Body of pancreas (tissue), 4 donors: ENCODE measurements around the gene FIBIN. TPM values are rescaled to one million over a fixed set of nuclear protein-coding genes. Genes with fewer than 3 reads are reported as not detected.
A peak's percentile ranks its signal among the peaks of the same experiment; 100 is the strongest.

Experiments
- ATAC-seq: fragments of 150-250 bp; one replicate; pipeline ENCODE4 v1.9.1; 2016
- DNase-seq, 4 donors: peaks; one replicate each; pipeline ENCODE4 v3.0.0-alpha.2; 2019
- H3K27ac ChIP-seq, 4 donors: fragments of 200-600 bp; sonication (generic); 1 replicate in 3 of 4; 2 replicates in 1 of 4; pipeline versions ENCODE4 v1.5.1 to v1.6.1; 2016 to 2019; ENCODE audit warnings: mild to moderate bottlenecking in 1 of 4, mixed read lengths in 1 of 4, moderate library complexity in 1 of 4
- H3K27me3 ChIP-seq, 2 donors: fragments of 200-600 bp; sonication (generic); one replicate each; pipeline ENCODE4 v1.6.0; 2016; ENCODE audit warnings: mild to moderate bottlenecking in 1 of 2
- H3K36me3 ChIP-seq, 2 donors: fragments of 200-600 bp; sonication (generic); replicated peaks in 1 of 2; 2 replicates each; pipeline ENCODE4 v1.5.1; 2016; ENCODE audit warnings: low read depth in 2 of 2; ENCODE audit not compliant: insufficient read depth in 1 of 2
- H3K4me1 ChIP-seq: fragments of 200-600 bp; sonication (generic); one replicate; pipeline ENCODE4 v1.6.0; 2016
- H3K4me3 ChIP-seq, 2 donors: fragments of 200-600 bp; sonication (generic); 1 replicate in 1 of 2; 2 replicates in 1 of 2; pipeline ENCODE4 v1.5.1; 2016 to 2019
- H3K9me3 ChIP-seq, 3 donors: fragments of 200-600 bp; sonication (generic); 1 replicate in 2 of 3; 2 replicates in 1 of 3; pipeline ENCODE4 v1.5.1; 2016
- POLR2A ChIP-seq, 3 donors: fragments of 450-650 bp; IDR thresholded peaks; one replicate each; pipeline ENCODE4 v1.6.1; 2016; ENCODE audit warnings: antibody characterized with exemption in 3 of 3, mild to moderate bottlenecking in 2 of 3
- WGBS, 2 donors: methylation state at CpG; one replicate each; pipeline ENCODE4 v1.1.5; 2017; 5-methylcytosine and 5-hydroxymethylcytosine counted together
- intact Hi-C: fragments of 100-400 bp; cut with DNase I; formaldehyde crosslinking; loops from one replicate; pipeline ENCODE4 v1.15.1; 2023
- total RNA-seq, 2 donors: library from RNA; depleted of rRNA; stranded (reverse); fragments of >200 nt; gene quantifications; one replicate each; pipeline ENCODE4 v1.1.0, GENCODE V29; 2016
- TF ChIP-seq, protein P1 (sequence below), 7 experiments: fragments of 450-650 bp in 4 of 7; fragments of 200-600 bp in 3 of 7; sonication (generic) in 3 of 7; IDR thresholded peaks; one replicate each; pipeline ENCODE4 v1.5.1; 2016 to 2019; ENCODE audit warnings: antibody characterized with exemption in 7 of 7

Gene FIBIN
- total RNA-seq, 2 donors from 2014 or later: 9.6 to 10.5 TPM

DNA sequence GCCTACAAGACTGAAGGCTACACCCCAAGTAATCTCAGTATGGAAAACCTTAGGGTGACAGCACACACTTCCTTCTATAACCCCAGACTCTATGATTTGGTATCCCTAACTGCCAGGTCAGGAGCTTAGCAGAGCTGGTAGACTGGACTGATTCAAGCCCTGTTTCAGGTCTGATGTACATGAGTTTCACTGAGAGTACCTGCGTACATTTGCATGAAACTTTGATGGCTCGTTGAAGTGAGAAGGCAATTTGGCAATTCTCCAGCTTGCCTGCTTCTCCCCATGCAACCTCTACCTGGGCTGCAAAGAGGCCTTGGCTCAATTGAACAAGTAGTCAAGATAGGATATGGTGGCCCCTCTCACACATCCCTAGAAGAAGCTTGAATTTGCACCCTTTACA, 10.2 kb downstream of the FIBIN start:
- no peak overlapping the region for H3K27ac ChIP-seq
- WGBS, 2 donors: 85 to 92% methylated on average over 2 of the region's 2 CpGs
- no peaks in the 10 kb centered on the region for H3K9me3 ChIP-seq
- ATAC-seq: no peak
- DNase-seq: no peak
- H3K4me3 ChIP-seq: no peak overlapping the region
- H3K4me1 ChIP-seq: no peaks in the 10 kb centered on the region
- TF ChIP-seq, protein P1, sequence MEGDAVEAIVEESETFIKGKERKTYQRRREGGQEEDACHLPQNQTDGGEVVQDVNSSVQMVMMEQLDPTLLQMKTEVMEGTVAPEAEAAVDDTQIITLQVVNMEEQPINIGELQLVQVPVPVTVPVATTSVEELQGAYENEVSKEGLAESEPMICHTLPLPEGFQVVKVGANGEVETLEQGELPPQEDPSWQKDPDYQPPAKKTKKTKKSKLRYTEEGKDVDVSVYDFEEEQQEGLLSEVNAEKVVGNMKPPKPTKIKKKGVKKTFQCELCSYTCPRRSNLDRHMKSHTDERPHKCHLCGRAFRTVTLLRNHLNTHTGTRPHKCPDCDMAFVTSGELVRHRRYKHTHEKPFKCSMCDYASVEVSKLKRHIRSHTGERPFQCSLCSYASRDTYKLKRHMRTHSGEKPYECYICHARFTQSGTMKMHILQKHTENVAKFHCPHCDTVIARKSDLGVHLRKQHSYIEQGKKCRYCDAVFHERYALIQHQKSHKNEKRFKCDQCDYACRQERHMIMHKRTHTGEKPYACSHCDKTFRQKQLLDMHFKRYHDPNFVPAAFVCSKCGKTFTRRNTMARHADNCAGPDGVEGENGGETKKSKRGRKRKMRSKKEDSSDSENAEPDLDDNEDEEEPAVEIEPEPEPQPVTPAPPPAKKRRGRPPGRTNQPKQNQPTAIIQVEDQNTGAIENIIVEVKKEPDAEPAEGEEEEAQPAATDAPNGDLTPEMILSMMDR (IDR thresholded peaks at IDR 0.05): no peak
- no peak for TF ChIP-seq POLR2A (IDR thresholded peaks at IDR 0.05)
- intact Hi-C loops: no loop called here
- no peaks in the 10 kb centered on the region for H3K27me3 ChIP-seq
- H3K36me3 ChIP-seq: no peaks in the 10 kb centered on the region

DNA sequence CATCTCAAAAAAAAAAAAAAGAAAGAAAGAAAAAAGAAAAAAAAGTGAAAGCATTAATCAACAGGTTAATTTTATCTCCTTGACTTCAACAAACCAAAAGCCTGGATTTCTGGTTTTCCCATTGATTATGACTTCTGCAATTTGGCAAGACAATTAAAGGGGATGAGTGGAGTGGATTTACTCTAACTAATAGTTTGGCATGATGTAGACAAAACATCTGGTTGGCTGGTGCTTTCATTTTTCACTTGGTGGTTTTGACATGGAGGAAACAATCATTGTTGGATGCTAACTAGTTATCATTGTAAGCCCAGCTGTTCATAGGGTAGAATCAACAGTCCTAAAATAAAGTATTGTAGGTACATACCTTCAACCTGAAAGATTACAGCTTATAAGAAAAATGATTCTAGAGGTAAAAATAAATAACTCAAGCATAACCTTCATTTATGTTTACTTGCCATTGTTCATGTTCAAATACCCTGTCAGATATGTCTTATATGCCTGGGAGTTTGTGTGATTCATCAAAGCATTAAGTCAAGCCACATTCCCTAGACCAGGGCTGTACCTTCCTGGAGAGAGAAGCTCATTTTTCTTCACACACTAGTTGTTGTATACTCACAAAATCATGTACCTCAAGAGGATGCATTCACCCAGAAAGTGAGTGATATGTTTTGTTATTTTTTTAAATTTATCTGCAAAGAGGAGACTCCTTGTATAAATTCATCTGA, 15.1 kb downstream of the FIBIN start:
- Histone ChIP-seq H3K27ac (no peak overlapping the region), H3K9me3 (no peaks in the 10 kb centered on the region), H3K36me3 (no peaks in the 10 kb centered on the region), H3K4me1 (peaks cover 5% of the 10 kb centered on the region), H3K27me3 (no peaks in the 10 kb centered on the region), H3K4me3 (no peak overlapping the region)
- intact Hi-C loops: no loop called here
- no peak for TF ChIP-seq POLR2A (IDR thresholded peaks at IDR 0.05)
- TF ChIP-seq, protein P1 (IDR thresholded peaks at IDR 0.05): no peak
- ATAC-seq: no peak
- DNase-seq: no peak

DNA sequence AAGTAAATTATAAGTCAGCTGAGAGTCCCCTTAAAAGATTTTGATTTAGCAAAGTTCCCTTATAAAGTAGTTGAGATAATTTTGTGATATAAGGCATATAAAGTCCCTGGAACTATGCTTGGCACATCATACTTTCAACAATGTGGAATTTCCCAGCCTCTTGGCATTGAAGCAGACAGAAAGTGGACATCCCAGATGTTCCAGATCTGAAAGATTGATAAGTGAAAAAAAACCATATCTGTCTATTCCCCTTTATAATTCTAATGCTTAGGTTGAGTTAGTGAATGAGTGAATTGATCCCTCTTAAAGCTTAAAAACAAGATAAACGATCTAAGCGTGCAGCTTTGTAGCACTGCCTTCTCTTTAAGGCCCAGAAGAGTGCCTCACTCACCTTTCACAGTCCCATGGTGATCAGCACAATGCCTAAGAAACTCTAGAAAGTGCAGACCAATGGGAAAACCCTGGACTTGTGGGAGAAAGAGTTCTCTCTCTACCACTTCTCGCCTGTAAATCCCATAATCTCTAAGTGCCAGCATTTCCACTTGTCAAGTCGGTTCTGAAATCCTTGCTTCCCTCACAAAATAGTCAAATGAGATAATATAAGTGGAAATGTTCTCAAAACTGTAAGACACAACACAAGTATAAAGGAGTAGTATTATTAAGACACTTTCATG, 17.8 kb downstream of the FIBIN start:
- H3K27me3 ChIP-seq: no peaks in the 10 kb centered on the region
- no peaks in the 10 kb centered on the region for H3K9me3 ChIP-seq
- DNase-seq: no peak
- peaks cover 5% of the 10 kb centered on the region for H3K4me1 ChIP-seq
- WGBS, 2 donors: 55 to 61% methylated on average over 4 of the region's 4 CpGs
- ATAC-seq: no peak
- peak overlapping the region in 1 of 4 donors; percentile 7 for H3K27ac ChIP-seq
- intact Hi-C loops: no loop called here
- H3K4me3 ChIP-seq: no peak overlapping the region
- H3K36me3 ChIP-seq: no peaks in the 10 kb centered on the region
- TF ChIP-seq POLR2A (IDR thresholded peaks at IDR 0.05): no peak
- TF ChIP-seq, protein P1 (IDR thresholded peaks at IDR 0.05): no peak

DNA sequence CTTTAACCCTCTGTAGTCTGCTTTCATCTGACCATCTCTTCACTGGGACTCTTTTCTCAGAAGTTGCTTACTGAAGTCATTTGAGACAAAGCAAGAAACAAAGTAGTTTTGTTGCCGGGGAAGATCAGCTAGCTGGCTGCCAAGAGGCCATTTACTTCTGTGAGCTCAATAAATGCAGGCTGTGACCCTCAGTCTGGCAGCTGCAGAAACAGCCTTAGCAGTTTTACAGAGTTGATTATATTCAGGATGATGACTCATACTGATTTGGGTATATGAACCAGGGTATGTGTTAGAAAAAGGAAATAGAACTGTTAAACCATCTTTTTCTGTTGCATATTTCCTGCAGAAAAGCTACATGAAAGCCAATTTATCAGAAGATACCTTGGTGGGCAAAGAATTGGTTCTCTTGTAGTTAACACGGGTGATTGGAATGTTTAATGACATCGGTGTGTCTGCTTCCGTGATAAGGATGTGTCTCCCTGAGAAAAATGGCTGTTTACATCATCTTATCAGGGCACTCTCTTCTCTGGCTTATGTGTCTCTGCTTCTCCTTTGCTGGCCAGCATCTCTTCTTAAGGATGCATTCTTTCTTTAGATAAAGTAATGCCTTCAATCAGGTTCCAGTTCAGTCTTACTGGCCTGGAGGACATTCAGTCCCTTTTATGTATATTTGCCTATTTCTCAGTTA, 18.5 kb downstream of the FIBIN start:
- TF ChIP-seq POLR2A (IDR thresholded peaks at IDR 0.05): no peak
- TF ChIP-seq, protein P1 (IDR thresholded peaks at IDR 0.05): no peak
- 5 to 14% methylated on average over 4 of the region's 4 CpGs for WGBS, 2 donors
- peak overlapping the region in 1 of 4 donors; percentile 7 for H3K27ac ChIP-seq
- ATAC-seq (no peak), DNase-seq (peak in 1 of 4 donors; percentile 10)
- peaks cover 5% of the 10 kb centered on the region for H3K4me1 ChIP-seq
- intact Hi-C loops: no loop called here
- no peak overlapping the region for H3K4me3 ChIP-seq
- no peaks in the 10 kb centered on the region for H3K27me3 ChIP-seq
- no peaks in the 10 kb centered on the region for H3K36me3 ChIP-seq
- no peaks in the 10 kb centered on the region for H3K9me3 ChIP-seq
